Fibroblast of gingiva (primary cell): ENCODE measurements around the gene PDCD10.

ENCODE experiments used
- DNase-seq: peaks from one replicate; pipeline ENCODE4 v3.0.0-alpha.2; 2011; ENCODE audit warnings: low read depth

Gene PDCD10

GRCh38 chr3:167733961-167734497, 663 bp downstream of the PDCD10 start:
- DNase-seq = peak; percentile 14

GRCh38 chr3:167732313-167733065, 2.2 kb downstream of the PDCD10 start:
- DNase-seq = no peak

GRCh38 chr3:167731393-167731792, 3.3 kb downstream of the PDCD10 start:
- no peak for DNase-seq

DNA sequence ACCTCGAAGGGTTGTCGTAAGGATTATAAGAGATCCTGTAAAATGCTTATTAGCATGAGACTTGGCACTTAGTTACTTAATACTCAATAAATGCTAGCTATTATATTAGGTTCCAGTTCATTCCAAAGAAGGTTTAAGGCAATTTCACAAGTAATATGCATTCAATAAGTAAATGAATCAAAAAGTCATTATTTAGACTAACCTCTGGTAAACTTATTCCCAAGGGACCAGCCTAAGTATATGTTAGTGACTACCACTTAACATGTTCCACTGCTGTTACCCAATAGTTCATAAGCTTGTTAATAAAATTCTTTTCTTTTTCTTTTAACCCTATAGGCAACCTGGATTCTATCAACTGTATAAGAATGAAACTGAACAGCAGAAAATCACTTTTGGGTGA, 5.1 kb downstream of the PDCD10 start:
- DNase-seq = peak; percentile 4

DNA sequence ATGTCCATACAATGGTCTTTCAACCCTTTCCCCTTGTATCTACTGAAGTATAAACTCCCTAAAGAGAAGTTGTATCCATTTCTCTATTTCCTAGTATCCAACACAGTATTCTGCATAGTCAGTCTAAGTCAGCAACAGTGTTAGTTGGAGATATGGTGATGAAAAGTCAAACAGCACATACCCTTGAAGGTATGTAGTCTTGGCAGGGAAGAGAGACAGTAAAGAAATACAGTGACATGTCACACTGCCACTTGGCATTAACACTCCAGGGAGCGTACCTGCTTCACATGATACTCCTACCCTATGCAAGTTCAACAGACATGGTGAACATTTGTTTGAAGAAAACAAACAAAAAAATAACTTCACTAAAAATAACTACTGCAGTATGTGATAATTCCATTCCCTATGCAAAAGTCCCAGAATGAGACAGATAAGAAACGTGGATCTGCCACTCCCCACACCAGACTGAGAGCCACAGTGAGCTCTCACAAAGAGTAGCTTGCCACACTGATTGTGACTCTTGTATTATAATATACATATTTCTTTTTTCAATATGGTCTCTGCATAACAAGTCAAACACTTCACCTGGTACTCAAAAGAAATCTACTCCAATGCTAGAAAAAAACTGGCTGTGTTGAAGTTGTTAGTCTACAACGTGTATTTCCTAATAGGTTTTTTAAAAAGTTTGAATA, 5.9 kb downstream of the PDCD10 start:
- no peak for DNase-seq

DNA sequence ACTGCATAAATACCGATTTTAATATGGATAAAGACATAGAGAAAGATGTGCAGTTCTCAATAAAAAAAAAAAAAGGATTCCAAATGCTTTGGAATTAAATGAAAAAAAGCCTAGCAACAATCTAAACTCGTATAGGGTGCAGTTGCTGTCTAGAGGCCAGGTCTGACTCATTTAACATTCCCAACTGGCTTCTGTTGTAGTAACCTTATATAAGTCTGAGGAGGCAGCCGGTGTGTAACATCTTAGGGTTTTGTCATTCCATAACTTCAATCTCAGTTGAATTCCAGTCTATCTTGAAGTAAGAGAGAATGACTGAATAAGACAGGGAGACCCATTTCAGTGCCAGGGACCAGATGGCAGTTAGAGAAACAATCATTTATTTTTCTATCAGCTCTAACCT, 6.5 kb downstream of the PDCD10 start:
- DNase-seq = peak; percentile 57

GRCh38 chr3:167723872-167724271, 10.8 kb downstream of the PDCD10 start:
- DNase-seq = no peak

DNA sequence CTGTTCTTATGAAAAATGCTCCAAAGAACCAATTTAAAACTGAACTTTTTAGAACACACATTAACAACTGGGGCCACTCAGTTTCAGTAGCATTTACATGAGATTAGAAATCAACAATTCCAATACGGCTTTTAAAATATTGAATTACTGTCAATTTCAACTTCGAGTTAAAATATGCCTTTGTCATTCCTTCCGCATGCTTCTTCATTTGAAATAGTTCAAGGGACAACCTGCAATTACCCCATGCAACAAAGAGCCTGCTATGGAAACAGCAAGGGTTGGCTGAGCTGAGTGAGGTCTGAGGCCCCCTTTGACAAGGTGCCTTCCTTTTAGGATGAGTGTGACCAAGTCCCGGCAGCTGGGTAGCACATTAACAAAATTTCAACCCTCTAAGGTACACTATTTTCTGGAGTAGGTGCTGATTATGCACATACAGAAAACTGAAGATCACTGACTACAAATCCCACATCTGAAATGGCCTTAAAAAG, 11.6 kb downstream of the PDCD10 start:
- no peak for DNase-seq

DNA sequence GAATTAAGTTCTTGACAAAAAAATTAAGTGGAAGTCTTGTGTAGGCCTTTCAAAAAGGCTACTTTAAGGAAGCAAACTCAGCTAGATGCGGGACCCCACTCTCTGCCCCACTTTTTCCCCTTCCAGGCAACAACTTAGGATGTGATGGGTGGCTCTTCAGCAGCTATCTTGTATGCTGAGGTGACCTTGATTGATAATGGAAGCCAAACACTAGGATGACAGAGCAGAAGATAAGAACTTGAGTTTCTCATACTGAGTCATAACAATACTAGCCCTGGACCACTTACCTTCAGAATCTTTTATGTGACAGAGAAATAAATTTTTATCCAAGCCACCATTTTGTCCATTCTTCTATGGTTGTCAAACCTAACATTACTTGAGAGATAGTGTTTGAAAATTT, 16.1 kb downstream of the PDCD10 start:
- DNase-seq = no peak

DNA sequence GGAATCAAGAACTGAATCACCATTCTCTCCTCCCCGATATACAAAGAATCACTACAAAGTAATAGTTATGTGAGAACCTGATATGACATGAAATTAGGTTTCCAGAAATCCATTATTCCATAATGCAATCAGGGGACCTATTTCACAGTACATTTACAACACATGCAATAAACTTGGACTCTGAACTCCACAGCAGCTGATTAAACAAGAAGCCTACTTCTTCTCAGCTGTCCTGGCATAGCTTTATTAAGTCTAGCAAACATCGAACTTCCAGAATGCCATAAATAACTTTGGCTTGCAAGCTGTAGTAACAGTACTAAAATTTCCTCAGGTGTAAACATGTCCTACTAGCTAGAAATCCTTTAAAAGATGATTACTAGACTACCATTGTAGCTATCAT, 17.8 kb downstream of the PDCD10 start:
- no peak for DNase-seq

- DNase-seq = no peak
Observed at GRCh38 chr3:167714871-167715270, 19.8 kb downstream of the PDCD10 start.

GRCh38 chr3:167712445-167712844, 22.2 kb downstream of the PDCD10 start:
- no peak for DNase-seq

DNA sequence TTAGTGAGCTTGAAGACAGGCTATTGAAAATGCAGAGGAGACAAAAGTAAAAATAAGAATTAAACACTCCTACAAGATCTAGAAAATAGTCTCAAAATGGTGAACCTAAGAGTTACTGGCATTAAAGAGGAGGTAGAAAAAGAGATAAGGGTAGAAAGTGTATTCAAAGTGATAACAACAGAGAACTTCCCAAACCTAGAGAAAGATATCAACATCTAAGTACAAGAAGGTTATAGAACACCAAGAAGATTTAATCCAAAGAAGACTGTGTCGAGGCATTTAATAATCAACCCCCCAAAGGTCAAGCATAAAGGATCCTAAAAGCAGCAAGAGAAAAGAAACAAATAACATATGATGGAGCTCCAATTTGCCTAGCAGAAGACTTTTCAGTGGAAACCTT, 23.3 kb downstream of the PDCD10 start:
- DNase-seq = no peak

GRCh38 chr3:167710552-167710951, 24.1 kb downstream of the PDCD10 start:
- DNase-seq = no peak

DNA sequence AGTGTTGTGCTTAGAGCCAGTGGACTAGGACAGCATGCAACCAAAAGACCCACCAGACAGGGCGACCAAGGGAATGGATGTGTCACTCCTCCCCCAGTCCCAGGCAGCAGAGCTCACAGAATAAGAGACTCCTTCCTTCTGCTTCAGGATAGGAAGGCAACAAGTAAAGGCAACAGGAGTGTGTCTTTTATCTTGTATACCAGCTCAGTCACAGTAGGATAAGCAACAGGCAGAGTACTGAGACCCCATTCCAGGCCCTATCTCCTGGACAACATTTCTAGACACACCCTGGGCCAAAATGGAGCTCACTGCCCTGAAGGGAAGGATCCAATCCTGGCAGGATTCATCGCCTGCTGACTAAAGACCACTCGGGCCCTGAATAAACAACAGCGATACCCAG, 25.0 kb downstream of the PDCD10 start:
- DNase-seq = no peak

GRCh38 chr3:167705840-167706239, 28.9 kb downstream of the PDCD10 start:
- peak; percentile 4 for DNase-seq

GRCh38 chr3:167700926-167701325, 33.8 kb downstream of the PDCD10 start:
- no peak for DNase-seq

GRCh38 chr3:167700046-167700445, 34.6 kb downstream of the PDCD10 start:
- DNase-seq = peak; percentile 65

- DNase-seq = no peak
Observed at GRCh38 chr3:167694121-167694520, 40.6 kb downstream of the PDCD10 start.

GRCh38 chr3:167691366-167691765, 43.3 kb downstream of the PDCD10 start:
- no peak for DNase-seq

GRCh38 chr3:167684388-167684993, 50.2 kb downstream of the PDCD10 start:
- peak; percentile 35 for DNase-seq

- DNase-seq = no peak
Observed at GRCh38 chr3:167679526-167679925, 55.2 kb downstream of the PDCD10 start.

DNA sequence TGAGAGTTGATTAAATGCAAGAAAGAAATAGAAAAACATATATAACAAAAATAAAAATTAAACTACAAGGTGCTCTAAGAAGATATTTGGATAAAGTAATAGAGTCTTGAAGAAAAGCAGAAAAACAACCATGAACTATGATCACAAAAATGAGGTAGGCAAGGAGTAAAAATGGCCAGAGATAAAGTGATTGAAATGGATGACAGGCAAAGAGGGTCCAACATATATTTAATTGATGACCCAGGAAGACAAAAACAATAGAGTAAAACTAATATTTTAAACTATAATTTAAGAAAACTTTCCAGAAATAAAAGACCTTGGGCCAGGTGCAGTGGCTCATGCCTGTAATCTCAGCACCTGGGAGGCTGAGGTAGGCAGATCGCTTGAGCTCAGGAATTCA, 58.8 kb downstream of the PDCD10 start:
- no peak for DNase-seq
